Dedifferentiated amniotic fluid mesenchymal stem cell (primary cell): Measurements from ENCODE around the gene MRPL55.

Experiments
- DNase-seq: peaks from one replicate; pipeline ENCODE4 v3.0.0-alpha.2; 2016; ENCODE audit errors: extremely low spot score

Gene MRPL55

GRCh38 chr1:228147768-228148167, 38.7 kb upstream of the MRPL55 start:
- no peak for DNase-seq

GRCh38 chr1:228147151-228147693, 38.1 kb upstream of the MRPL55 start:
- no peak for DNase-seq

DNA sequence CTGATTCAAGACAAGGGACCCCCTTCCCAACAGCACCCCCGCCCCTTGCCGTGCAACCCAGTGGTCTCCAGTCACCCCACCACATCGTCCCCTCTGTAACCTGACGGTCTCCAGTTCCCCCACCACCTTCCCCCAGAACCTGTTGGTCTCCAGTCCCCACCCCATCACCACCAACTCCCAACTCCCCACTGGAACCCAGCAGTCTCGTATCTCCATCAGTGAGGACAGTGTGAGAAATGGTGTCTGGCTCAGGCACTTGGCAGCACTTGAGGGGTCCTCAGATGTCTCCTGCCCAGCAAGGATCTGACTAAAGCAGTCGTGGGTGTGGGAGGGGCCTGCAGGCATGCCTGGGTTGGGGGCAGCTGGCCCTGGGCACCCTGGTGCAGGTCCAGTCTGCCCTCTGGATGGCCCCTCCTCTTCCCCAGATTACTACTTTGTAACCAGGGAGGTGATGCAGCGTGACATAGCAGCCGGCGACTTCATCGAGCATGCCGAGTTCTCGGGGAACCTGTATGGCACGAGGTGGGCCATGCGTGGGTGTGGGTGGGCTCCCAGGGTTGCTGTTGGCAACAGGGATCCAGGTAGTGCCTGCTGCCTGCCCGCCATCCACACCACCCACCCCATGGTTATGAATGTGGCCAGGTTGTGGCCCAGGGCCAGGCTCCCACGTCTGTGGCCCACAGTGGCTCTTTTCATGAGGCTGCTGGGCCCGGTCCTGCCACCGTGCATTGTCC, 37.5 kb upstream of the MRPL55 start:
- DNase-seq: no peak

DNA sequence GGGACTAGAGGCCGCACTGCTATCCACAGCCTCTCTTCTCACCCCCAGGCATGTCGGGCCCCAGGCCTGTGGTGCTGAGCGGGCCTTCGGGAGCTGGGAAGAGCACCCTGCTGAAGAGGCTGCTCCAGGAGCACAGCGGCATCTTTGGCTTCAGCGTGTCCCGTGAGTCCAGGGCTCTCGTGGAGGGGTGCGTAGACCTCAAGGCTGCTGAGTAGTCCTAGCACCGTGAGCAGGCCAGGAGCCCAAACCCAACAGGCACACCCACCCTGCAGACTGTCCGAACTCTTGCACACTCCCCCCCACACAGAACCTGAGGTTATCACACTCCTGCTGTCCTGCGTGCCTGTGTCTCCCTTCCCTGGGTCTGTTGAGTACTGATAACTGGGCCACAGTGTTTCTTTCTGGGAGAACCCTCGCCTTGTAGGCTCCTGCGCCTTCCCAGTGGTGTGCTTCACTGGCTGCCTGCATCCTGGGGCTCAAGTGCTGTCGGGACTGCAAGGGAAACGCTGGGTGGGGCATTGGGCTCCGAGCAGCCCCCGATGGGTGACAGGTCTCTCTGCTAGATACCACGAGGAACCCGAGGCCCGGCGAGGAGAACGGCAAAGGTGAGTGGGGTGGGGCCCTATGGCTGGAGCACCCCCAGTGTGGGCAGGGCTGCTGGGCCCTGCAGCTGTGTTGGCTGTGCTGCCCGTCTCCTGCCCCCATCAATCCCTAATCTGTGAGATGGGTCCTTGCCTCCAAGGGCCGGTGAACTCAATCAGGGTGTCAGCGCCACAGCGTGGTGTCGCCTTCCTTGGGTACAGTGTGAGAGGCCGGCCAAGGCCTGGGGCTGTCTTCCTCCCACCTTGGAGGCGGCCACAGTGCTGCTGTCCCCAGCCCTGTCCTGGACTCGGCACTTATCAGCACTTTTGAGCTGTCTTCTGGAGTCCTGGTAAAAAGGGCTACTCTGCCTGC, 36.6 kb upstream of the MRPL55 start:
- DNase-seq: no peak

- no peak for DNase-seq
Observed at GRCh38 chr1:228144993-228145343, 35.9 kb upstream of the MRPL55 start.

DNA sequence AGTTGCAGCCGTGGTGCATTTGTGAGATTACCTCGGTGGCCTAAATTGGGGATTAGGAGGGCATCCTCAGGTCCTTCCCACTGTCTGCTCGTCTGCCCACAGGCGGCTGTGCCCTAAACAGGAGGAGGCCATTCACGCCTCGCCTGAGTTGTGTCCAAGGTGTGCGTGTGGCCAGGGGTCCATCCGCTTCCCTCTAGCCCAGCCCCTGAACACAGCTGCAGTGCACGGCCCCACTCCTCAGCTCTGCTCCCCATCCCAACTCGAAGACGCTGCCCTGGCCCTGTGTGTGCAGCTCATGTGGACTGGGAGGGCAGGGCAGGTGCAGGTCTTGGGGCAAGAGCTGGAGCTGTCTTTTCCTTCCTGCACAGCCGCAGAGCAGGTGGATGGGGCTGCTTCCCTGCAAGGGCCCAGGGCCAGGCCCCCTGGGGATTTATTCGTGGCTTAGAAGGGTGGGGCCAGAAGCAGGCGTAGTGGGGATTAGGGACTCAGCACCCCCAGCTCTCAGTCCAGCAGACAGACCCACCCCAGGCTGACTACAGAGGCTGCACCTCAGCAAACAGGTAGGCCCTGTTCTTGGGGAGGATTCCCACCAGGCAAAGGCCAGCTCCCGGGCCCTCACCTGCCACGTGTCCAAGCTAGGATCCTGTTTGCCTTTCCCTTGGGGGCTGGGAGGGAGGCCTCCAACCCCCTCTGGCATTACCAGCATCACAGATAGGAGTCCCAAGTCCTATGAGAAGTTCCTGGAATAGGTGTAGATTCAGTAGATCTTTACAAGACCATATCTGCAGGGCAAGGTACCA, 35.3 kb upstream of the MRPL55 start:
- no peak for DNase-seq

GRCh38 chr1:228143480-228144192, 34.5 kb upstream of the MRPL55 start:
- DNase-seq: no peak

DNA sequence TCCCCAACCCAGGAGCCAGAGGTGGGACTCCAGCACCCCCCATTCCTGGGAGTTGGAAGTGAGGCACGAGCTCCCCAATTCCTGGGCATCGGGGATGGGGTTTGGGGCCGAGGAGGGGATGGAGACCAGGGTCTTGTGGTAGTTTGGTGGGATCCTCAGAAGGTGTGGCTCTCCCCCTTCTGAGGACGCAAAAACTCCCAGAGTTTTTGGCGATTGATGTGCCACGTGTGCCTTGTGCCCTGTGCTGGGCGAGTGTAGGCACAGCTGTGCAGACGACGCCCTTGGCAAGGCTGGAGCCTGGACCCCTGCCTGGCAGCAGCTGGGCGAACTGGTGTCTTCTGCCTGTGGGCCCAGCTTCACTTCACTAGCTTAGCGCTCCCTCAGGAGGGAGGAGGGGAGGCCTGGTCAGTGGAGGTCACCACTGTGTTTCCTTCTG, 33.6 kb upstream of the MRPL55 start:
- DNase-seq: no peak

- DNase-seq: no peak
Observed at GRCh38 chr1:228142155-228142691, 33.1 kb upstream of the MRPL55 start.

- no peak for DNase-seq
Observed at GRCh38 chr1:228141226-228142044, 32.3 kb upstream of the MRPL55 start.

GRCh38 chr1:228140724-228141225, 31.7 kb upstream of the MRPL55 start:
- DNase-seq: no peak

DNA sequence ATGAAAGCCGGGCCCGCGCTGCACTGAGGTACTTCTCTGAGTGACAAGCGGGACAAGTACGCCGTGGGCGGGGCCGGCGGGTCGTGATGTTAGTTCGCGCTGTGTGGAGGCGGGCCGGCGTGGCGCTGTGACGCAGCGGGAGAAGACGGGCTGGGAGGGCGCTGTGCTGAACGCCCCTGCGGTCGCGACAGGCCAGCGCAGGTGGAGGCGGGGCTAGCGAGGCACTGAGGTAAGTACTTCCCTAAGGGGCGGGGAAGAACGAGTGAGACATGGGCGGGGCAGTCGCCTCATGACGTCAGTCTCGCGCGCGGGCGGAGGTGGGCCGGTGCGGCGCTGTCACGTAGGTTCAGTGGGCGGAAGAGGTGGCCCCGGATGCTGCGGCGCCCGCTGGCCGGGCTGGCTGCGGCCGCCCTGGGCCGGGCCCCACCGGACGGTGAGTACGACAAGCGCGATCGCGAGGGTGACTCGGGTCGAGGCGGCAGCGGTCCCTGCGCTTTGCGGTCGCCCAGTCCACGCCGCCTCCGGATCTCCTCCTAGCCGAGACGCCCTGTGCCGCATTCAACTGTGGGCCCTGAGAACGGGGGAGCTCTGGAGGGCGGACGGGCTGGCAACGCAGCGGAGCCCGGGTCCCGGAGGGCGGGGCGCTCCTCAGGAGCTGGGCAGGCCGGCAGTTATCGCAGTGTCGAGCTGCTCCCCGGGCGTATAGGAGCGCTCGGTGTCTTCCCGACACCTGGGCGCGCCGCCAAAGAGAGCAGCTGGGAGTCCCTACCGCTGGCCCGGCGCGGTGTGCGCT, 31.0 kb upstream of the MRPL55 start, which contains the start of gene GUK1:
TSS of gene GUK1 (plus strand) at position 349 of the 793 bp plus-strand sequence. CDS start at position 373, 24 bp downstream.
- peak; percentile 96 for DNase-seq

DNA sequence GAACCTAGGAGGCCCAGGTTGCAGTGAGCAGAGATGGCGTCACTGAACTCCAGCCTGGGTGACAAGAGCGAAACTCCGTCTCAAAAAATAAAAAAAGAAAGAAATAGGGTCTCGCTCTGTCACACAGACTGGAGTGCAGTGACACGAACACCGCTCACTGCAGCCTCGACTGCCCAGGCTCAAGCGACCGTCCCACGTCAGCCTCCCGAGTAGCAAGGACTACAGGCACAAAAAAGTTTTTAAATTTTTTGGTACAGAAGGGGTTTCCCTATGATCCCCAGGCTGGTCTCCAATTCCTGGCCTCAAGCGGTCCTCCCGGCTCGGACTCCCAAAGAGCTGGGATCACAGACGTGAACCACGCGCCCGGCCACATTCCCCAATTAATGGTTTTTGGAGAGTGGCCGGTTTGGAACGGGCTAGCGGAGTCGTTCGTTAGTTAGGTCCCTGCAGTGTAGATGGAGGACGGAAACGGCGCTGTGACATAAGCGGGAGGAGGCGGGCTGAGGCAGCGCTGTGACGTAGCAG, 30.4 kb upstream of the MRPL55 start:
- DNase-seq: no peak

GRCh38 chr1:228136901-228137300, 27.8 kb upstream of the MRPL55 start:
- no peak for DNase-seq

- no peak for DNase-seq
Observed at GRCh38 chr1:228134591-228134990, 25.5 kb upstream of the MRPL55 start.

DNA sequence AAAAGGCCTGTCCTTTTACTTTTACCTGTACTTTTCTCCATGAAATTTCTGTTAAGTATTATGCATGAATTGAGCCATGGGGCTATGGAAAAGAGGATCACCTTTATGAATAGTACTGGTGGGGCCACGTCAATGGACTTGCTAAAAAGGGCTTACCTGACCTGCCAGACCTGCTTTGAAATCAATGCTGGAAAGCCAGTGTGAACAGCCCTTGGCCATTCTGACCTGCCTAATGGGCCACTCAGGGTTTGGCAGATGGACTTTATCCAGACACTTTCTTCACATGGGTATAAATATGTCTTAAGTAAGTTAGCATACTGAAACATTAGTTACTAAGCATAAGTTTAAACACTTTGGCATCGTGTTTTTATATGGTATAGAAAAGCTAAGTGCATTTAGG, 22.7 kb upstream of the MRPL55 start:
- no peak for DNase-seq

- no peak for DNase-seq
Observed at GRCh38 chr1:228125185-228125584, 16.1 kb upstream of the MRPL55 start.

- DNase-seq: no peak
Observed at GRCh38 chr1:228123505-228123904, 14.4 kb upstream of the MRPL55 start.
